Thyroid gland (tissue), 4 donors: Measurements from ENCODE around the gene KDM5B.

Experiments used
- CTCF ChIP-seq, 6 experiments: fragments of 200-600 bp in 3 of 6; fragments of 450-650 bp in 3 of 6; sonication (generic) in 3 of 6; IDR thresholded peaks; one replicate each; pipeline ENCODE4 v1.5.1; 2016 to 2019; ENCODE audit warnings: antibody characterized with exemption in 6 of 6, mild to moderate bottlenecking in 2 of 6, inconsistent platforms in 1 of 6, moderate library complexity in 1 of 6
- POLR2A ChIP-seq, 2 donors: fragments of 450-650 bp; IDR thresholded peaks; one replicate each; pipeline ENCODE4 v1.6.1; 2017; ENCODE audit warnings: antibody characterized with exemption in 2 of 2, mild to moderate bottlenecking in 2 of 2, moderate library complexity in 1 of 2

GRCh38 chr1:202836623-202837403 lies 28.6 kb upstream of the KDM5B start:
- TF ChIP-seq CTCF (IDR thresholded peaks at IDR 0.05) = no peak
- no peak for TF ChIP-seq POLR2A (IDR thresholded peaks at IDR 0.05)
